HepG2 (cell line): Measurements from ENCODE around the gene DNAJA3. TPM values are rescaled to one million over a fixed set of nuclear protein-coding genes. Genes with fewer than 3 reads are reported as not detected.

Experiments
- DMAP1 ChIP-seq: IDR thresholded peaks from 2 replicates; pipeline ENCODE4 v1.6.1; 2016
- ELF1 ChIP-seq: sonication (generic); formaldehyde crosslinking; IDR thresholded peaks from 2 replicates; pipeline ENCODE4 v1.4.0; 2020; ENCODE audit warnings: missing genetic modification reagents
- FLYWCH1 ChIP-seq: sonication (generic); formaldehyde crosslinking; IDR thresholded peaks from 2 replicates; pipeline ENCODE4 v1.8.1; 2023; ENCODE audit warnings: mild to moderate bottlenecking, missing genetic modification reagents
- GATAD2A ChIP-seq: IDR thresholded peaks from 2 replicates; pipeline ENCODE4 v1.6.1; 2016
- IKZF1 ChIP-seq: fragments of 450-650 bp; IDR thresholded peaks from 2 replicates; pipeline ENCODE4 v1.7.1; 2016
- MED13 ChIP-seq: sonication (generic); formaldehyde crosslinking; IDR thresholded peaks from 2 replicates; pipeline ENCODE4 v1.5.0; 2020; ENCODE audit warnings: missing genetic modification reagents
- MIER3 ChIP-seq: IDR thresholded peaks from 2 replicates; pipeline ENCODE4 v1.6.1; 2016; ENCODE audit warnings: missing compliant biosample characterization, borderline replicate concordance
- PCBP2 ChIP-seq: fragments of 200-400 bp; formaldehyde crosslinking; optimal IDR thresholded peaks from 2 replicates; pipeline ENCODE3; 2018; ENCODE audit warnings: low read length, low read depth; ENCODE audit not compliant: poor library complexity, severe bottlenecking
- SMC3 ChIP-seq: IDR thresholded peaks from 2 replicates; pipeline ENCODE4 v1.6.1; 2011; ENCODE audit warnings: low read length, improper control_type of control experiment
- ZNF160 ChIP-seq: sonication (generic); formaldehyde crosslinking; IDR thresholded peaks from 2 replicates; pipeline ENCODE4 v1.8.0; 2022; ENCODE audit warnings: mild to moderate bottlenecking, inconsistent platforms, missing genetic modification reagents
- ZNF460 ChIP-seq: sonication (generic); formaldehyde crosslinking; IDR thresholded peaks from 2 replicates; pipeline ENCODE4 v1.5.1; 2020; ENCODE audit warnings: missing genetic modification reagents, mild to moderate bottlenecking, borderline replicate concordance
- ZNF614 ChIP-seq: IDR thresholded peaks from 2 replicates; pipeline ENCODE4 v1.6.1; 2018; ENCODE audit warnings: missing biosample characterization, missing genetic modification reagents, inconsistent platforms, borderline replicate concordance
- polyA plus RNA-seq, 8 experiments: library from polyadenylated mRNA; depleted of rRNA in 3 of 8; stranded (reverse) in 7 of 8; unstranded in 1 of 8; fragments of >200 nt; fragmentation: Illumina TruSeq in 4 of 8; extraction: Trizol in 4 of 8; gene quantifications; 2 replicates each; pipeline versions ENCODE4 v1.2.1 to v1.2.3, GENCODE V29; 2011 to 2016; ENCODE audit warnings: low read depth in 4 of 8, missing spikeins in 1 of 8, mixed read lengths in 1 of 8; ENCODE audit not compliant: insufficient read depth in 1 of 8
- total RNA-seq, 5 experiments: library from RNA; depleted of rRNA; stranded (reverse); fragments of >200 nt; fragmentation: Illumina TruSeq; extraction: Trizol; gene quantifications; 2 replicates each; pipeline ENCODE4 v1.2.3, GENCODE V29; 2016; ENCODE audit warnings: low read depth in 1 of 5
- TF ChIP-seq, protein P1 (sequence below): IDR thresholded peaks from 2 replicates; pipeline ENCODE4 v1.4.0; 2020; ENCODE audit warnings: mild to moderate bottlenecking, missing genetic modification reagents
- TF ChIP-seq, protein P2 (sequence below): sonication (generic); formaldehyde crosslinking; IDR thresholded peaks from 2 replicates; pipeline ENCODE4 v1.8.1; 2023; ENCODE audit warnings: mild to moderate bottlenecking, missing genetic modification reagents
- TF ChIP-seq, protein P3 (sequence below): sonication (generic); formaldehyde crosslinking; IDR thresholded peaks from 2 replicates; pipeline ENCODE4 v1.5.0; 2020; ENCODE audit warnings: missing genetic modification reagents
- TF ChIP-seq, protein P4 (sequence below): IDR thresholded peaks from 2 replicates; pipeline ENCODE4 v1.6.1; 2016
- TF ChIP-seq, protein P5 (sequence below): sonication (generic); formaldehyde crosslinking; conservative IDR thresholded peaks from 2 replicates; pipeline ENCODE4 v1.8.1; 2023; ENCODE audit warnings: missing genetic modification reagents

DNAJA3 gene
- total and polyA plus RNA-seq, 2 of the 13 experiments (the other 11 are each of a cell fraction or from before 2014, with no cell fraction given), result 77.0 to 83.3 TPM

DNA sequence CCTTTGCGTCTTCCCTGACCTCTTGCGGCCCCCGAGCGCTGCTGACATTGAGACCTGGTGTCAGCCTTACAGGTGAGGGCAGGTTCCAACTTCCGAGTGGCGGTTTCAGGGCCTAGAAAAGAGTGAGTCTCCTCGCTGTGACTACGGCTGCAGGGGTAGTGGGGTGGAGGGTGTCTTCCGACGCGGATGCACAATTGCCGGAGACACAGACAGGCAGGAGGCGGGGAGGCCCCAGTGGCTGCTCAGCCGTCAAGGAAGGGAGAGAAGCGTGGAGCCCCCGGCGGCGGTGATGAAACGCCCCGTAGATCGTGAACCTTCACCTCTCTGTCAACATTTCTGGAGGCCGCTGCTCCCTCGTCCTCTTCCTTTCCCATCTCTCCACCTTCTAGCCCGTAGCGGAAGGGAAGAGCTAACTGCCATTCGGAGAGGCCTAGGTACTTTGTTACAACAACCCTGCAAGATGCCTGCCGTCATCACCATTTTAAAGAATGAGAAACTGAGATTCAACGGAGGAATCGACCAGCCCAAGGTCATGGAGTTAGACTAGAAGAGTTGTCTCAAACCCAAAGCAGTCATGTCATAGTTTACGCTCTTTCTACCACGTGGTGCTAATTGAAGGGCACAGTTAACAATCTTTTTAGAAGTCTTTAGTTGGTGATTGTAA lies 485 bp downstream of the DNAJA3 start (continued):
- TF ChIP-seq, protein P1, sequence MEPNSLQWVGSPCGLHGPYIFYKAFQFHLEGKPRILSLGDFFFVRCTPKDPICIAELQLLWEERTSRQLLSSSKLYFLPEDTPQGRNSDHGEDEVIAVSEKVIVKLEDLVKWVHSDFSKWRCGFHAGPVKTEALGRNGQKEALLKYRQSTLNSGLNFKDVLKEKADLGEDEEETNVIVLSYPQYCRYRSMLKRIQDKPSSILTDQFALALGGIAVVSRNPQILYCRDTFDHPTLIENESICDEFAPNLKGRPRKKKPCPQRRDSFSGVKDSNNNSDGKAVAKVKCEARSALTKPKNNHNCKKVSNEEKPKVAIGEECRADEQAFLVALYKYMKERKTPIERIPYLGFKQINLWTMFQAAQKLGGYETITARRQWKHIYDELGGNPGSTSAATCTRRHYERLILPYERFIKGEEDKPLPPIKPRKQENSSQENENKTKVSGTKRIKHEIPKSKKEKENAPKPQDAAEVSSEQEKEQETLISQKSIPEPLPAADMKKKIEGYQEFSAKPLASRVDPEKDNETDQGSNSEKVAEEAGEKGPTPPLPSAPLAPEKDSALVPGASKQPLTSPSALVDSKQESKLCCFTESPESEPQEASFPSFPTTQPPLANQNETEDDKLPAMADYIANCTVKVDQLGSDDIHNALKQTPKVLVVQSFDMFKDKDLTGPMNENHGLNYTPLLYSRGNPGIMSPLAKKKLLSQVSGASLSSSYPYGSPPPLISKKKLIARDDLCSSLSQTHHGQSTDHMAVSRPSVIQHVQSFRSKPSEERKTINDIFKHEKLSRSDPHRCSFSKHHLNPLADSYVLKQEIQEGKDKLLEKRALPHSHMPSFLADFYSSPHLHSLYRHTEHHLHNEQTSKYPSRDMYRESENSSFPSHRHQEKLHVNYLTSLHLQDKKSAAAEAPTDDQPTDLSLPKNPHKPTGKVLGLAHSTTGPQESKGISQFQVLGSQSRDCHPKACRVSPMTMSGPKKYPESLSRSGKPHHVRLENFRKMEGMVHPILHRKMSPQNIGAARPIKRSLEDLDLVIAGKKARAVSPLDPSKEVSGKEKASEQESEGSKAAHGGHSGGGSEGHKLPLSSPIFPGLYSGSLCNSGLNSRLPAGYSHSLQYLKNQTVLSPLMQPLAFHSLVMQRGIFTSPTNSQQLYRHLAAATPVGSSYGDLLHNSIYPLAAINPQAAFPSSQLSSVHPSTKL (CRISPR knock-in tag), result peak; percentile 72
- TF ChIP-seq, protein P2, sequence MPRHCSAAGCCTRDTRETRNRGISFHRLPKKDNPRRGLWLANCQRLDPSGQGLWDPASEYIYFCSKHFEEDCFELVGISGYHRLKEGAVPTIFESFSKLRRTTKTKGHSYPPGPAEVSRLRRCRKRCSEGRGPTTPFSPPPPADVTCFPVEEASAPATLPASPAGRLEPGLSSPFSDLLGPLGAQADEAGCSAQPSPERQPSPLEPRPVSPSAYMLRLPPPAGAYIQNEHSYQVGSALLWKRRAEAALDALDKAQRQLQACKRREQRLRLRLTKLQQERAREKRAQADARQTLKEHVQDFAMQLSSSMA (CRISPR knock-in tag), result no peak
- no peak for TF ChIP-seq FLYWCH1 (CRISPR knock-in tag)
- TF ChIP-seq ELF1 (CRISPR knock-in tag), result peak; percentile 50
- no peak; the same call in none of the 2 replicates for TF ChIP-seq MED13
- TF ChIP-seq GATAD2A (CRISPR knock-in tag), result peak; percentile 62
- TF ChIP-seq SMC3, result no peak
- no peak for TF ChIP-seq ZNF160 (CRISPR knock-in tag)
- TF ChIP-seq, protein P3, sequence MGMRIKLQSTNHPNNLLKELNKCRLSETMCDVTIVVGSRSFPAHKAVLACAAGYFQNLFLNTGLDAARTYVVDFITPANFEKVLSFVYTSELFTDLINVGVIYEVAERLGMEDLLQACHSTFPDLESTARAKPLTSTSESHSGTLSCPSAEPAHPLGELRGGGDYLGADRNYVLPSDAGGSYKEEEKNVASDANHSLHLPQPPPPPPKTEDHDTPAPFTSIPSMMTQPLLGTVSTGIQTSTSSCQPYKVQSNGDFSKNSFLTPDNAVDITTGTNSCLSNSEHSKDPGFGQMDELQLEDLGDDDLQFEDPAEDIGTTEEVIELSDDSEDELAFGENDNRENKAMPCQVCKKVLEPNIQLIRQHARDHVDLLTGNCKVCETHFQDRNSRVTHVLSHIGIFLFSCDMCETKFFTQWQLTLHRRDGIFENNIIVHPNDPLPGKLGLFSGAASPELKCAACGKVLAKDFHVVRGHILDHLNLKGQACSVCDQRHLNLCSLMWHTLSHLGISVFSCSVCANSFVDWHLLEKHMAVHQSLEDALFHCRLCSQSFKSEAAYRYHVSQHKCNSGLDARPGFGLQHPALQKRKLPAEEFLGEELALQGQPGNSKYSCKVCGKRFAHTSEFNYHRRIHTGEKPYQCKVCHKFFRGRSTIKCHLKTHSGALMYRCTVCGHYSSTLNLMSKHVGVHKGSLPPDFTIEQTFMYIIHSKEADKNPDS (CRISPR knock-in tag), result no peak
- peak; percentile 50; the same call in 1 of the 2 replicates for TF ChIP-seq ZNF614 (CRISPR knock-in tag)
- no peak for TF ChIP-seq IKZF1
- peak; percentile 38; the same call in 1 of the 2 replicates for TF ChIP-seq MIER3
- TF ChIP-seq, protein P4, sequence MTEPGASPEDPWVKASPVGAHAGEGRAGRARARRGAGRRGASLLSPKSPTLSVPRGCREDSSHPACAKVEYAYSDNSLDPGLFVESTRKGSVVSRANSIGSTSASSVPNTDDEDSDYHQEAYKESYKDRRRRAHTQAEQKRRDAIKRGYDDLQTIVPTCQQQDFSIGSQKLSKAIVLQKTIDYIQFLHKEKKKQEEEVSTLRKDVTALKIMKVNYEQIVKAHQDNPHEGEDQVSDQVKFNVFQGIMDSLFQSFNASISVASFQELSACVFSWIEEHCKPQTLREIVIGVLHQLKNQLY (CRISPR knock-in tag), result no peak
- no peak for TF ChIP-seq PCBP2
- TF ChIP-seq, protein P5, sequence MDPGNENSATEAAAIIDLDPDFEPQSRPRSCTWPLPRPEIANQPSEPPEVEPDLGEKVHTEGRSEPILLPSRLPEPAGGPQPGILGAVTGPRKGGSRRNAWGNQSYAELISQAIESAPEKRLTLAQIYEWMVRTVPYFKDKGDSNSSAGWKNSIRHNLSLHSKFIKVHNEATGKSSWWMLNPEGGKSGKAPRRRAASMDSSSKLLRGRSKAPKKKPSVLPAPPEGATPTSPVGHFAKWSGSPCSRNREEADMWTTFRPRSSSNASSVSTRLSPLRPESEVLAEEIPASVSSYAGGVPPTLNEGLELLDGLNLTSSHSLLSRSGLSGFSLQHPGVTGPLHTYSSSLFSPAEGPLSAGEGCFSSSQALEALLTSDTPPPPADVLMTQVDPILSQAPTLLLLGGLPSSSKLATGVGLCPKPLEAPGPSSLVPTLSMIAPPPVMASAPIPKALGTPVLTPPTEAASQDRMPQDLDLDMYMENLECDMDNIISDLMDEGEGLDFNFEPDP (CRISPR knock-in tag), result no peak; the same call in 1 of the 2 replicates
- no peak; the same call in 1 of the 2 replicates for TF ChIP-seq DMAP1 (CRISPR knock-in tag)
- TF ChIP-seq ZNF460 (CRISPR knock-in tag), result no peak
